ENCODE results near the gene DSE. TPM values are rescaled to one million over a fixed set of nuclear protein-coding genes. Genes with fewer than 3 reads are reported as not detected.

Gene DSE
- total RNA-seq, 1 experiment from 2014 or later: 38.5 TPM

GRCh38 chr6:116436586-116436985, 65.8 kb downstream of the DSE start:
- Histone ChIP-seq H3K4me3 (replicated peaks in 1 of 2; ENCODE audit: low read depth in 1 of 2, low read length in 2 of 2) (no peak overlapping the region), H3K4me2 (ENCODE audit: low read length) (no peak overlapping the region), H4K20me1 (ENCODE audit: insufficient read depth) (no peaks in the 10 kb centered on the region), H3K9me2 (ENCODE audit: insufficient read depth) (no peaks in the 10 kb centered on the region), H3K27me3 (ENCODE audit: insufficient read depth, low read length) (no peaks in the 10 kb centered on the region), H3K9ac (ENCODE audit: low read length) (no peak overlapping the region), H3K36me3 (ENCODE audit: control insufficient read depth in 1 of 2, insufficient read depth in 2 of 2, low read length in 2 of 2) (peaks cover 0 to 3% of the 10 kb centered on the region in 2 experiments; a peak in 2 of 4 replicates), H3K9me3 (ENCODE audit: control insufficient read depth in 1 of 2, insufficient read depth in 1 of 2, low read depth in 1 of 2, low read length in 2 of 2) (no peaks in the 10 kb centered on the region), H2AFZ (ENCODE audit: low read depth, low read length, poor library complexity, severe bottlenecking) (no peak overlapping the region), H3K79me2 (ENCODE audit: insufficient read depth, low read length) (no peaks in the 10 kb centered on the region), H3K4me1 (ENCODE audit: control insufficient read depth in 1 of 2, insufficient read depth in 2 of 2, low read length in 2 of 2) (no peaks in the 10 kb centered on the region), H3K27ac (ENCODE audit: low read depth, low read length) (no peak overlapping the region)
- ChIA-PET RAD21 (ENCODE audit: low non-redundant PET in 1 of 2, low total read pairs in 2 of 2, uncharacterized antibody in 2 of 2, unreplicated experiment in 2 of 2) (no interaction called here), CTCF (no interaction called here), POLR2A (no interaction called here)
- TF ChIP-seq FOSL1 (IDR thresholded peaks at IDR 0.05; ENCODE audit: low read depth) (no peak), POLR2AphosphoS5 (IDR thresholded peaks at IDR 0.05; ENCODE audit: low read depth, low read length) (no peak), CEBPB (IDR thresholded peaks at IDR 0.05; ENCODE audit: low read depth) (no peak), SRF (IDR thresholded peaks at IDR 0.05; ENCODE audit: low read depth) (no peak), POLR2A (IDR thresholded peaks at IDR 0.05; ENCODE audit: borderline replicate concordance, extremely low read depth, insufficient read depth, insufficient read length) (no peak), ELF1 (IDR thresholded peaks at IDR 0.05; ENCODE audit: borderline replicate concordance, low read depth) (no peak), EZH2 (IDR thresholded peaks at IDR 0.05) (no peak), REST (IDR thresholded peaks at IDR 0.05; ENCODE audit: low read depth) (no peak), TCF7L2 (IDR thresholded peaks at IDR 0.05; ENCODE audit: borderline replicate concordance, extremely low read depth, insufficient read depth, insufficient read length) (no peak), ATF3 (IDR thresholded peaks at IDR 0.05) (no peak), EZH2phosphoT487 (IDR thresholded peaks at IDR 0.05; ENCODE audit: borderline replicate concordance) (no peak), JUND (IDR thresholded peaks at IDR 0.05) (no peak), RAD21 (IDR thresholded peaks at IDR 0.05; ENCODE audit: low read depth) (no peak), YY1 (IDR thresholded peaks at IDR 0.05; ENCODE audit: extremely low read depth, insufficient replicate concordance, low read depth, low read length) (no peak), ZNF274 (IDR thresholded peaks at IDR 0.05; ENCODE audit: low read depth, low read length) (no peak), SP1 (IDR thresholded peaks at IDR 0.05; ENCODE audit: low read depth) (no peak), CBX3 (IDR thresholded peaks at IDR 0.05; ENCODE audit: low read depth) (no peak)
- TF ChIP-seq, protein P1, sequence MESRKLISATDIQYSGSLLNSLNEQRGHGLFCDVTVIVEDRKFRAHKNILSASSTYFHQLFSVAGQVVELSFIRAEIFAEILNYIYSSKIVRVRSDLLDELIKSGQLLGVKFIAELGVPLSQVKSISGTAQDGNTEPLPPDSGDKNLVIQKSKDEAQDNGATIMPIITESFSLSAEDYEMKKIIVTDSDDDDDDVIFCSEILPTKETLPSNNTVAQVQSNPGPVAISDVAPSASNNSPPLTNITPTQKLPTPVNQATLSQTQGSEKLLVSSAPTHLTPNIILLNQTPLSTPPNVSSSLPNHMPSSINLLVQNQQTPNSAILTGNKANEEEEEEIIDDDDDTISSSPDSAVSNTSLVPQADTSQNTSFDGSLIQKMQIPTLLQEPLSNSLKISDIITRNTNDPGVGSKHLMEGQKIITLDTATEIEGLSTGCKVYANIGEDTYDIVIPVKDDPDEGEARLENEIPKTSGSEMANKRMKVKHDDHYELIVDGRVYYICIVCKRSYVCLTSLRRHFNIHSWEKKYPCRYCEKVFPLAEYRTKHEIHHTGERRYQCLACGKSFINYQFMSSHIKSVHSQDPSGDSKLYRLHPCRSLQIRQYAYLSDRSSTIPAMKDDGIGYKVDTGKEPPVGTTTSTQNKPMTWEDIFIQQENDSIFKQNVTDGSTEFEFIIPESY (IDR thresholded peaks at IDR 0.05; ENCODE audit: extremely low read depth, insufficient replicate concordance, low read length): no peak
- intact Hi-C loops (cut with micrococcal nuclease): no loop called here
- ATAC-seq (no peak), DNase-seq (ENCODE audit: low read depth, low spot score) (no peak)
- BruUV-seq (replicated peaks): no TSS peak
